A549 treated with RU486 at 1 μM for 4 hours (cell line): ENCODE results near the gene F9. TPM values are rescaled to one million over a fixed set of nuclear protein-coding genes. Genes with fewer than 3 reads are reported as not detected.

ENCODE experiments used
- total RNA-seq: library from RNA; stranded (reverse); fragments of 200-300 nt; extraction: Qiagen RNA extraction; gene quantifications from 5 replicates; pipeline ENCODE4 v1.2.3, GENCODE V29; 2022; ENCODE audit warnings: low read depth

Gene F9
- not detected in 5 replicates for total RNA-seq

GRCh38 chrX:139530550-139530949 lies at the start of gene F9:
Gene F9 (plus strand): TSS chrX:139530739. CDS start chrX:139530765, 26 bp downstream.

Other genes with a start within 250 kb of the F9 start
- gene MCF2, start 177.4 kb downstream of the F9 start, total RNA-seq, result 0.05 to 0.08 TPM in 2 of 5 replicates, not detected in the others